WTC11 (cell line): Measurements from ENCODE around the gene CYSRT1. TPM values are rescaled to one million over a fixed set of nuclear protein-coding genes. Genes with fewer than 3 reads are reported as not detected.

ENCODE experiments used
- ATAC-seq: fragments of 200-7000 bp; cut with Tn5 transposase; 2 replicates; pipeline ENCODE4 v1.10.0; 2021; ENCODE audit warnings: mild to moderate bottlenecking, moderate library complexity
- CTCF ChIA-PET: fragments of 300-600 bp; sonication (Branson Sonifier 250); formaldehyde crosslinking; loops from one replicate; lab custom pipeline; 2021; ENCODE audit warnings: antibody characterized with exemption; lab: Charles Lee
- POLR2A ChIA-PET: fragments of 350-600 bp; sonication (Branson Sonifier 250); formaldehyde crosslinking; loops from one replicate; lab custom pipeline; 2021; ENCODE audit warnings: antibody characterized with exemption; lab: Charles Lee
- DNase-seq: peaks from one replicate; pipeline ENCODE4 v3.0.0; 2021; ENCODE audit warnings: low spot score
- H3K27ac Mint-ChIP-seq: 2 replicates; pipeline ENCODE4 v1.8.0; 2021; ENCODE audit warnings: mixed read lengths
- H3K27me3 Mint-ChIP-seq: 2 replicates; pipeline ENCODE4 v1.8.0; 2021; ENCODE audit warnings: low read depth, mild to moderate bottlenecking, moderate library complexity, mixed read lengths
- H3K36me3 Mint-ChIP-seq: 2 replicates; pipeline ENCODE4 v1.8.0; 2021; ENCODE audit warnings: mixed read lengths
- H3K4me1 Mint-ChIP-seq: 2 replicates; pipeline ENCODE4 v1.8.0; 2022; ENCODE audit warnings: mixed read lengths
- H3K4me3 Mint-ChIP-seq: 2 replicates; pipeline ENCODE4 v1.8.0; 2021; ENCODE audit warnings: mild to moderate bottlenecking, moderate library complexity, mixed read lengths
- H3K9me3 Mint-ChIP-seq: 2 replicates; pipeline ENCODE4 v1.8.0; 2021; ENCODE audit warnings: mixed read lengths
- AR ChIP-seq: fragments of 250-450 bp; sonication (Bioruptor Pico); IDR thresholded peaks from 2 replicates; pipeline ENCODE4 v1.9.0; 2021; ENCODE audit warnings: mild to moderate bottlenecking
- CREB1 ChIP-seq: sonication (generic); formaldehyde crosslinking; IDR thresholded peaks from 2 replicates; pipeline ENCODE4 v1.8.0; 2023; ENCODE audit warnings: mild to moderate bottlenecking, missing genetic modification reagents
- CREM ChIP-seq: sonication (generic); formaldehyde crosslinking; IDR thresholded peaks from 2 replicates; pipeline ENCODE4 v1.8.1; 2022; ENCODE audit warnings: mild to moderate bottlenecking, missing genetic modification reagents, moderate library complexity
- CTCF ChIP-seq: fragments of 200-600 bp; IDR thresholded peaks from 2 replicates; pipeline ENCODE4 v1.8.0; 2022; ENCODE audit warnings: antibody characterized with exemption
- E2F5 ChIP-seq: sonication (generic); formaldehyde crosslinking; IDR thresholded peaks from 2 replicates; pipeline ENCODE4 v1.8.1; 2022; ENCODE audit warnings: mild to moderate bottlenecking, moderate library complexity, missing genetic modification reagents
- EMX1 ChIP-seq: fragments of 250-450 bp; sonication (Bioruptor Pico); IDR thresholded peaks from 2 replicates; pipeline ENCODE4 v1.8.0; 2021; ENCODE audit warnings: mild to moderate bottlenecking
- ETV6 ChIP-seq: sonication (generic); formaldehyde crosslinking; IDR thresholded peaks from 2 replicates; pipeline ENCODE4 v1.8.1; 2022; ENCODE audit warnings: mild to moderate bottlenecking, missing genetic modification reagents
- FOXK1 ChIP-seq: sonication (generic); formaldehyde crosslinking; IDR thresholded peaks from 2 replicates; pipeline ENCODE4 v1.8.0; 2022; ENCODE audit warnings: mild to moderate bottlenecking, moderate library complexity, missing genetic modification reagents
- IRF1 ChIP-seq: sonication (generic); formaldehyde crosslinking; IDR thresholded peaks from 2 replicates; pipeline ENCODE4 v1.8.0; 2023; ENCODE audit warnings: missing genetic modification reagents
- IRF2 ChIP-seq: sonication (generic); formaldehyde crosslinking; IDR thresholded peaks from 2 replicates; pipeline ENCODE4 v1.8.0; 2022; ENCODE audit warnings: low read depth, missing genetic modification reagents, borderline replicate concordance
- NFYB ChIP-seq: sonication (generic); formaldehyde crosslinking; conservative IDR thresholded peaks from 2 replicates; pipeline ENCODE4 v1.8.0; 2022; ENCODE audit warnings: low read depth, missing genetic modification reagents
- NR1H2 ChIP-seq: sonication (generic); formaldehyde crosslinking; IDR thresholded peaks from 2 replicates; pipeline ENCODE4 v1.9.0; 2021; ENCODE audit warnings: mild to moderate bottlenecking, moderate library complexity, missing genetic modification reagents
- PRDM15 ChIP-seq: sonication (generic); formaldehyde crosslinking; IDR thresholded peaks from 2 replicates; pipeline ENCODE4 v1.8.0; 2022; ENCODE audit warnings: missing genetic modification reagents
- PRRX2 ChIP-seq: fragments of 250-450 bp; sonication (Bioruptor Pico); IDR thresholded peaks from 2 replicates; pipeline ENCODE4 v1.8.0; 2021; ENCODE audit warnings: mild to moderate bottlenecking
- RELA ChIP-seq: sonication (generic); formaldehyde crosslinking; IDR thresholded peaks from 2 replicates; pipeline ENCODE4 v1.8.1; 2022; ENCODE audit warnings: missing genetic modification reagents, mild to moderate bottlenecking, borderline replicate concordance
- RORB ChIP-seq: fragments of 250-450 bp; sonication (Bioruptor Pico); IDR thresholded peaks from 2 replicates; pipeline ENCODE4 v1.9.0; 2021; ENCODE audit warnings: mild to moderate bottlenecking
- SMAD3 ChIP-seq: sonication (generic); formaldehyde crosslinking; IDR thresholded peaks from 2 replicates; pipeline ENCODE4 v1.8.0; 2022; ENCODE audit warnings: missing genetic modification reagents, mild to moderate bottlenecking, borderline replicate concordance
- SMAD4 ChIP-seq: sonication (generic); formaldehyde crosslinking; IDR thresholded peaks from 2 replicates; pipeline ENCODE4 v1.8.0; 2022; ENCODE audit warnings: mild to moderate bottlenecking, missing genetic modification reagents
- STAT6 ChIP-seq: sonication (generic); formaldehyde crosslinking; conservative IDR thresholded peaks from 2 replicates; pipeline ENCODE4 v1.8.1; 2023; ENCODE audit warnings: mild to moderate bottlenecking, low read depth, missing genetic modification reagents, moderate library complexity
- TEAD1 ChIP-seq: sonication (generic); formaldehyde crosslinking; IDR thresholded peaks from 2 replicates; pipeline ENCODE4 v1.8.0; 2022; ENCODE audit warnings: mild to moderate bottlenecking, missing genetic modification reagents
- ZBTB21 ChIP-seq: sonication (generic); formaldehyde crosslinking; IDR thresholded peaks from 2 replicates; pipeline ENCODE4 v1.8.1; 2023; ENCODE audit warnings: mild to moderate bottlenecking, missing genetic modification reagents, borderline replicate concordance
- ZNF219 ChIP-seq: sonication (generic); formaldehyde crosslinking; IDR thresholded peaks from 2 replicates; pipeline ENCODE4 v1.8.0; 2023; ENCODE audit warnings: missing genetic modification reagents, mild to moderate bottlenecking, borderline replicate concordance
- total RNA-seq: library from RNA; stranded (reverse); gene quantifications from 3 replicates; pipeline ENCODE4 v1.2.3, GENCODE V29; 2021

CYSRT1 gene
- total RNA-seq, 1 experiment from 2014 or later = 3.5 TPM

- TF ChIP-seq CREB1 (CRISPR knock-in tag) = no peak
- no peak for TF ChIP-seq ZBTB21 (CRISPR knock-in tag)
- no peak for TF ChIP-seq RORB
- TF ChIP-seq ZNF219 = no peak
- no peak for TF ChIP-seq IRF1
- TF ChIP-seq NR1H2 = no peak
- no peak for TF ChIP-seq E2F5 (CRISPR knock-in tag)
- no peak for TF ChIP-seq SMAD4 (CRISPR knock-in tag)
- no peak for TF ChIP-seq TEAD1 (CRISPR knock-in tag)
Measured at GRCh38 chr9:137194909-137195308, 30.1 kb upstream of the CYSRT1 start (continued).

GRCh38 chr9:137195525-137196220 lies 29.3 kb upstream of the CYSRT1 start:
- no peak for DNase-seq
- Mint-ChIP-seq H3K4me1 (peaks cover 14% of the 10 kb centered on the region), H3K27ac (peak overlapping the region; percentile 69), H3K9me3 (no peaks in the 10 kb centered on the region), H3K27me3 (no peaks in the 10 kb centered on the region), H3K36me3 (no peaks in the 10 kb centered on the region; the same call in 1 of the 2 replicates), H3K4me3 (no peak overlapping the region)
- ChIA-PET POLR2A (interaction anchor here (1.2 kb wide), 1 partner anchor 45 kb away, joined by 3 read pairs; no protein-coding TSS in a partner anchor), CTCF (interaction anchor here (0.6 to 2.1 kb wide), 5 partner anchors 20 to 128 kb away, joined by 3 to 16 read pairs (median 3); no protein-coding TSS in a partner anchor)
- ATAC-seq = no peak
- no peak for TF ChIP-seq CREM
- no peak for TF ChIP-seq AR
- TF ChIP-seq PRRX2 (CRISPR knock-in tag) = no peak
- TF ChIP-seq PRDM15 (CRISPR knock-in tag) = no peak
- no peak for TF ChIP-seq STAT6
- TF ChIP-seq NFYB = no peak
- no peak for TF ChIP-seq ETV6
- TF ChIP-seq FOXK1 (CRISPR knock-in tag) = no peak
- TF ChIP-seq IRF2 (CRISPR knock-in tag) = no peak
- TF ChIP-seq E2F5 (CRISPR knock-in tag) = no peak
- TF ChIP-seq EMX1 (CRISPR knock-in tag) = no peak
- TF ChIP-seq SMAD3 (CRISPR knock-in tag) = no peak
- TF ChIP-seq RELA (CRISPR knock-in tag) = no peak
- TF ChIP-seq CTCF = no peak
